GM18907 (cell line): ENCODE measurements around the gene PIM2.
"Not testable (repeated sequence)": the region's sequence is repeated elsewhere in the genome, so short reads cannot be mapped to it uniquely, and the experiment has no call there.

Source experiments
- ATAC-seq: cut with Tn5 transposase; IDR thresholded peaks from one replicate; pipeline ENCODE4 v1.9.1; 2021; ENCODE audit warnings: mild to moderate bottlenecking, moderate library complexity; ENCODE audit not compliant: unreplicated experiment

Gene PIM2

DNA sequence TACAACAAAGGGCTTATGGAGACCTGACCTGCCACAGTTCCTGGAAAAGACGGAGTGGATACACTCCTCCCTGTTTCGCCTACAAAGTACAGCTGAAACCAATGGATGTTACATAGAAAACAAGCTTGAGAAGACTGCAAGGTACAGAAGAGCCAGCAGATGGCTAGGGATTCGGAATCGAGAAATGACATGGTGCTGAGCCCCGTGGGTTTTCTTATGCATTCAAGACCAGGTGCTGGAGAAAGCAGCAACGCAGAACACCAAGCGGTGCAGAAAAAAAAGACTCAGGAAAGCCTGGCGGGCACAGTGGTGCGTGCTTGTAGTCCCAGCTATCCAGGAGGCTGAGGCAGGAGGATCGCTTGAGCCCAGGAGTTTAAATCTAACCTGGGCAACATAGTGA, 35.1 kb downstream of the PIM2 start:
- no peak for ATAC-seq

DNA sequence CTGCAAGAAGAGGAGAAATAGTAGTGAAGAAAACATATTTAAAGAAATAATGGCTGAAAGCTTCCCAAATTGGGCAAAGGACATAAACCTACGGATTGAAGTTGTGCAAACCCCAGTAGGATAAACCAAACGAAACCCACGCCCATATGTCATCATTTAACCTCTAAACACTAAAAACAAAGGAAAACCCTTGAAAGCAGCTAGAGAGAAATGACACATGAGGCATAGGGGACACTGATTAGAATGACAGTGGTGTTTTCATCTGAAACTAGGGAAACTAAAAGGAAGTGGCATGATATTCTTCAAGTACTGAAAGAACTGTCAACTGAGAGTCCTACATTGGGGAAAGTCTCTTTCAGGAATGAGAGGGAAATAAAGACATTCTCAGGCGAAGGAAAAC, 41.9 kb downstream of the PIM2 start:
- not testable (repeated sequence) for ATAC-seq

DNA sequence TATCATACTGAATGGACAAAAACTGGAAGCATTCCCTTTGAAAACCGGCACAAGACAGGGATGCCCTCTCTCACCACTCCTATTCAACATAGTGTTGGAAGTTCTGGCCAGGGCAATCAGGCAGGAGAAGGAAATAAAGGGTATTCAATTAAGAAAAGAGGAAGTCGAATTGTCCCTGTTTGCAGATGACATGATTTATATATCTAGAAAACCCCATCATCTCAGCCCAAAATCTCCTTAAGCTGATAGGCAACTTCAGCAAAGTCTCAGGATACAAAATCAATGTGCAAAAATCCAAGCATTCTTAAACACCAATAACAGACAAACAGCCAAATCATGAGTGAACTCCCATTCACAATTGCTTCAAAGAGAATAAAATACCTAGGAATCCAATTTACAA, 46.8 kb downstream of the PIM2 start:
- not testable (repeated sequence) for ATAC-seq

DNA sequence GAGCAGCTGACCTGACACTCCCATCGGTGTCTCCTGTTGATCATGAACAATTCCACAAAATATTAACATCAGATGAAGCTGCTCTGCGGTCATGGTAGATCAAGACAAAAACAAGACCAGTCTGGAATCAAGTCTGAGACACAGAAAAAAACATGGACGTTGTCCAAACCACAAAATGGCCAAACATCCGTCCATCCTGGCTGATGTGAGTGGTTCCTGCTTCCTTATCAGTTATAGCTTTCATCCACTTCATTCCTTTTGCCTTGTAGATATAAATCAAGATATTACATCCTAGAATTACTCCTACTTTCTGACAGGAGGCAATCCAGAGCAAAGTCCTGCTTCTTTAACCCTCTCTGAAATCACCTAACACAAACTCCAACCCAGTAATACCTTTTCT, 54.6 kb downstream of the PIM2 start:
- no peak for ATAC-seq
